HepG2 (cell line): ENCODE results near the gene VSNL1. TPM values are rescaled to one million over a fixed set of nuclear protein-coding genes. Genes with fewer than 3 reads are reported as not detected.

Experiments used
- ARID2 ChIP-seq: sonication (generic); formaldehyde crosslinking; IDR thresholded peaks from 2 replicates; pipeline ENCODE4 v1.8.1; 2022; ENCODE audit warnings: mild to moderate bottlenecking, missing genetic modification reagents, borderline replicate concordance
- ARNT ChIP-seq: fragments of 450-650 bp; IDR thresholded peaks from 2 replicates; pipeline ENCODE4 v1.6.1; 2017
- BORCS8-MEF2B ChIP-seq: sonication (generic); formaldehyde crosslinking; IDR thresholded peaks from 2 replicates; pipeline ENCODE4 v1.8.0; 2022; ENCODE audit warnings: mild to moderate bottlenecking, missing genetic modification reagents
- CAMTA2 ChIP-seq: sonication (generic); formaldehyde crosslinking; IDR thresholded peaks from 2 replicates; pipeline ENCODE4 v1.4.0; 2020; ENCODE audit warnings: mild to moderate bottlenecking, missing genetic modification reagents, borderline replicate concordance
- HMG20A ChIP-seq: IDR thresholded peaks from 2 replicates; pipeline ENCODE4 v1.6.1; 2016; ENCODE audit warnings: borderline replicate concordance
- HNRNPK ChIP-seq: fragments of 200-400 bp; formaldehyde crosslinking; IDR thresholded peaks from 2 replicates; pipeline ENCODE4 v1.6.1; 2018; ENCODE audit warnings: low read length, low read depth, moderate library complexity, mild to moderate bottlenecking; ENCODE audit not compliant: poor library complexity, severe bottlenecking
- KAT2B ChIP-seq: fragments of 150-350 bp; IDR thresholded peaks from 2 replicates; pipeline ENCODE4 v1.6.1; 2014; ENCODE audit warnings: low read depth, low read length, borderline replicate concordance
- KMT2B ChIP-seq: IDR thresholded peaks from 2 replicates; pipeline ENCODE4 v1.6.1; 2016; ENCODE audit warnings: missing genetic modification reagents, missing compliant biosample characterization
- NFRKB ChIP-seq: fragments of 450-650 bp; IDR thresholded peaks from 2 replicates; pipeline ENCODE4 v1.6.1; 2017
- NPAS2 ChIP-seq: sonication (generic); formaldehyde crosslinking; IDR thresholded peaks from 2 replicates; pipeline ENCODE4 v1.8.0; 2022; ENCODE audit warnings: mild to moderate bottlenecking, missing genetic modification reagents, borderline replicate concordance
- NRL ChIP-seq: sonication (generic); formaldehyde crosslinking; IDR thresholded peaks from 2 replicates; pipeline ENCODE4 v1.5.0; 2020; ENCODE audit warnings: missing genetic modification reagents, mild to moderate bottlenecking, moderate library complexity, borderline replicate concordance
- TCF12 ChIP-seq, 2 experiments: fragments of 450-650 bp in 1 of 2; sonication (generic) in 1 of 2; formaldehyde crosslinking in 1 of 2; IDR thresholded peaks; 2 replicates each; pipeline versions ENCODE4 v1.6.1 to v1.8.0; 2017 to 2022; ENCODE audit warnings: antibody characterized with exemption in 1 of 2, mild to moderate bottlenecking in 1 of 2, missing genetic modification reagents in 1 of 2, moderate library complexity in 1 of 2
- ZNF225 ChIP-seq: sonication (generic); formaldehyde crosslinking; IDR thresholded peaks from 2 replicates; pipeline ENCODE4 v1.4.0; 2020; ENCODE audit warnings: mild to moderate bottlenecking, missing genetic modification reagents
- ZNF326 ChIP-seq: sonication (generic); formaldehyde crosslinking; IDR thresholded peaks from 2 replicates; pipeline ENCODE4 v1.4.0; 2020; ENCODE audit warnings: missing genetic modification reagents, borderline replicate concordance
- ZNF33B ChIP-seq: sonication (generic); formaldehyde crosslinking; IDR thresholded peaks from 2 replicates; pipeline ENCODE4 v1.5.1; 2020; ENCODE audit warnings: mild to moderate bottlenecking, missing genetic modification reagents
- ZNF75D ChIP-seq: sonication (generic); formaldehyde crosslinking; IDR thresholded peaks from 2 replicates; pipeline ENCODE4 v1.8.1; 2023; ENCODE audit warnings: missing genetic modification reagents, mild to moderate bottlenecking, borderline replicate concordance
- ZNF766 ChIP-seq: sonication (generic); formaldehyde crosslinking; IDR thresholded peaks from 2 replicates; pipeline ENCODE4 v1.5.0; 2020; ENCODE audit warnings: missing genetic modification reagents, borderline replicate concordance
- ZNF777 ChIP-seq: sonication (generic); formaldehyde crosslinking; IDR thresholded peaks from 2 replicates; pipeline ENCODE4 v1.4.0; 2020; ENCODE audit warnings: missing genetic modification reagents
- polyA plus RNA-seq, 8 experiments: library from polyadenylated mRNA; depleted of rRNA in 3 of 8; stranded (reverse) in 7 of 8; unstranded in 1 of 8; fragments of >200 nt; fragmentation: Illumina TruSeq in 4 of 8; extraction: Trizol in 4 of 8; gene quantifications; 2 replicates each; pipeline versions ENCODE4 v1.2.1 to v1.2.3, GENCODE V29; 2011 to 2016; ENCODE audit warnings: low read depth in 4 of 8, missing spikeins in 1 of 8, mixed read lengths in 1 of 8; ENCODE audit not compliant: insufficient read depth in 1 of 8
- total RNA-seq, 5 experiments: library from RNA; depleted of rRNA; stranded (reverse); fragments of >200 nt; fragmentation: Illumina TruSeq; extraction: Trizol; gene quantifications; 2 replicates each; pipeline ENCODE4 v1.2.3, GENCODE V29; 2016; ENCODE audit warnings: low read depth in 1 of 5
- TF ChIP-seq, protein P1 (sequence below): sonication (generic); formaldehyde crosslinking; IDR thresholded peaks from 2 replicates; pipeline ENCODE4 v1.4.0; 2020; ENCODE audit warnings: missing genetic modification reagents, mild to moderate bottlenecking, borderline replicate concordance
- TF ChIP-seq, protein P2 (sequence below): sonication (generic); formaldehyde crosslinking; IDR thresholded peaks from 2 replicates; pipeline ENCODE4 v1.5.0; 2020; ENCODE audit warnings: missing genetic modification reagents
- TF ChIP-seq, protein P3 (sequence below): sonication (generic); formaldehyde crosslinking; IDR thresholded peaks from 2 replicates; pipeline ENCODE4 v1.9.0; 2021; ENCODE audit warnings: missing genetic modification reagents, borderline replicate concordance
- TF ChIP-seq, protein P4 (sequence below): sonication (generic); formaldehyde crosslinking; IDR thresholded peaks from 2 replicates; pipeline ENCODE4 v1.5.1; 2020; ENCODE audit warnings: missing genetic modification reagents, mild to moderate bottlenecking, borderline replicate concordance

Gene VSNL1
- total and polyA plus RNA-seq, 2 of the 13 experiments (the other 11 are each of a cell fraction or from before 2014, with no cell fraction given) = 63.2 to 95.9 TPM

DNA sequence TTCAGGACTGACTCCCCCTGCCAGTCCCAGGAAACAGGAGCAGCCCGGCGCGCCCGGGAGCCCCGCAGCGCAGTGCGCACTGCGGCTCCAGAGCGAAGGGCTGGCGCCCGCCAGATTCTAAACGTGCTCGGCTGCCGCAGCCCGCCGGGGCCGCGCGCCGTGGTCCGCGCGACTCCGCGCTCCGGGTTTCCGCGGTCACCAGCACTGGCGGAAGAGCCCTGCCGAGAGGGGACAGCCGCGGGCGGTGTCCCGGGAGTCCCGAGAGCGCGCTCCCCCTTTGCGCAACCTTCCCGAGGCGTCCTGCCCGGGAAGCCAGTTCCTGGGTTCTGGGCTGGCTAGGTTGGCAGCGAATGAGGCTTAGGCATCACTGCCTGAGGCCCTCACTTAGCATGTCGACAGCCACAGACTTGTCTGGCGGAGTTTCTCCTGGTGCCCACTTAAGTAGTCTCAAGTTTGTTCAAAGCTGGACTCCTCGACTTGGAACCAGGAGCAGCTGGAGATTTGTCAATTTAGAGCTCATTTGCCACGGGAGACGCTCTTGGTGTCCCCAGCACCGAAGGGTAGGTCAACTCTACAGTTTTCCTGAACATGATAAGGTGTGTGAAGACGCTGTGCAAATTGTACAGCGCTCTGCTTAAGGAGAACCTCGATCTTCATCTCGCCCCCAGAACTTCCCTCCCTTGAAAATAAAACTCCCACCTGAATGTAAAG lies 1.5 kb upstream of the VSNL1 start (continued):
- no peak for TF ChIP-seq TCF12 (IDR thresholded peaks at IDR 0.05)
- peak; percentile 52; the same call in 1 of the 2 replicates for TF ChIP-seq TCF12 (CRISPR knock-in tag; IDR thresholded peaks at IDR 0.05)
- no peak for TF ChIP-seq ZNF326 (CRISPR knock-in tag)
- TF ChIP-seq ZNF766 (CRISPR knock-in tag) = peak; percentile 94
- peak; percentile 88 for TF ChIP-seq BORCS8-MEF2B (CRISPR knock-in tag)
- no peak for TF ChIP-seq NPAS2 (CRISPR knock-in tag)
- TF ChIP-seq ZNF777 = peak; percentile 84
- TF ChIP-seq ARNT = no peak
- no peak for TF ChIP-seq CAMTA2 (CRISPR knock-in tag)
- peak; percentile 82; the same call in 1 of the 2 replicates for TF ChIP-seq ARID2
- TF ChIP-seq, protein P1, sequence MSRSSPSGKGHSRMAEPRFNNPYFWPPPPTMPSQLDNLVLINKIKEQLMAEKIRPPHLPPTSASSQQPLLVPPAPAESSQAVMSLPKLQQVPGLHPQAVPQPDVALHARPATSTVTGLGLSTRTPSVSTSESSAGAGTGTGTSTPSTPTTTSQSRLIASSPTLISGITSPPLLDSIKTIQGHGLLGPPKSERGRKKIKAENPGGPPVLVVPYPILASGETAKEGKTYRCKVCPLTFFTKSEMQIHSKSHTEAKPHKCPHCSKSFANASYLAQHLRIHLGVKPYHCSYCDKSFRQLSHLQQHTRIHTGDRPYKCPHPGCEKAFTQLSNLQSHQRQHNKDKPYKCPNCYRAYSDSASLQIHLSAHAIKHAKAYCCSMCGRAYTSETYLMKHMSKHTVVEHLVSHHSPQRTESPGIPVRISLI = peak; percentile 3; the same call in 1 of the 2 replicates
- no peak for TF ChIP-seq ZNF75D (CRISPR knock-in tag)
- TF ChIP-seq HNRNPK = no peak
- no peak for TF ChIP-seq NFRKB
- TF ChIP-seq, protein P2, sequence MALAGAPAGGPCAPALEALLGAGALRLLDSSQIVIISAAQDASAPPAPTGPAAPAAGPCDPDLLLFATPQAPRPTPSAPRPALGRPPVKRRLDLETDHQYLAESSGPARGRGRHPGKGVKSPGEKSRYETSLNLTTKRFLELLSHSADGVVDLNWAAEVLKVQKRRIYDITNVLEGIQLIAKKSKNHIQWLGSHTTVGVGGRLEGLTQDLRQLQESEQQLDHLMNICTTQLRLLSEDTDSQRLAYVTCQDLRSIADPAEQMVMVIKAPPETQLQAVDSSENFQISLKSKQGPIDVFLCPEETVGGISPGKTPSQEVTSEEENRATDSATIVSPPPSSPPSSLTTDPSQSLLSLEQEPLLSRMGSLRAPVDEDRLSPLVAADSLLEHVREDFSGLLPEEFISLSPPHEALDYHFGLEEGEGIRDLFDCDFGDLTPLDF (CRISPR knock-in tag) = peak; percentile 97
- TF ChIP-seq NRL (CRISPR knock-in tag) = peak; percentile 96
- no peak for TF ChIP-seq ZNF33B (CRISPR knock-in tag)
- TF ChIP-seq KAT2B = no peak
- TF ChIP-seq, protein P3, sequence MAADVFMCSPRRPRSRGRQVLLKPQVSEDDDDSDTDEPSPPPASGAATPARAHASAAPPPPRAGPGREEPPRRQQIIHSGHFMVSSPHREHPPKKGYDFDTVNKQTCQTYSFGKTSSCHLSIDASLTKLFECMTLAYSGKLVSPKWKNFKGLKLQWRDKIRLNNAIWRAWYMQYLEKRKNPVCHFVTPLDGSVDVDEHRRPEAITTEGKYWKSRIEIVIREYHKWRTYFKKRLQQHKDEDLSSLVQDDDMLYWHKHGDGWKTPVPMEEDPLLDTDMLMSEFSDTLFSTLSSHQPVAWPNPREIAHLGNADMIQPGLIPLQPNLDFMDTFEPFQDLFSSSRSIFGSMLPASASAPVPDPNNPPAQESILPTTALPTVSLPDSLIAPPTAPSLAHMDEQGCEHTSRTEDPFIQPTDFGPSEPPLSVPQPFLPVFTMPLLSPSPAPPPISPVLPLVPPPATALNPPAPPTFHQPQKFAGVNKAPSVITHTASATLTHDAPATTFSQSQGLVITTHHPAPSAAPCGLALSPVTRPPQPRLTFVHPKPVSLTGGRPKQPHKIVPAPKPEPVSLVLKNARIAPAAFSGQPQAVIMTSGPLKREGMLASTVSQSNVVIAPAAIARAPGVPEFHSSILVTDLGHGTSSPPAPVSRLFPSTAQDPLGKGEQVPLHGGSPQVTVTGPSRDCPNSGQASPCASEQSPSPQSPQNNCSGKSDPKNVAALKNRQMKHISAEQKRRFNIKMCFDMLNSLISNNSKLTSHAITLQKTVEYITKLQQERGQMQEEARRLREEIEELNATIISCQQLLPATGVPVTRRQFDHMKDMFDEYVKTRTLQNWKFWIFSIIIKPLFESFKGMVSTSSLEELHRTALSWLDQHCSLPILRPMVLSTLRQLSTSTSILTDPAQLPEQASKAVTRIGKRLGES (CRISPR knock-in tag) = 0 out of 2 replicates have a peak, but pooled peaks have one; percentile 75
- peak; percentile 89 for TF ChIP-seq ZNF225 (CRISPR knock-in tag)
- TF ChIP-seq, protein P4, sequence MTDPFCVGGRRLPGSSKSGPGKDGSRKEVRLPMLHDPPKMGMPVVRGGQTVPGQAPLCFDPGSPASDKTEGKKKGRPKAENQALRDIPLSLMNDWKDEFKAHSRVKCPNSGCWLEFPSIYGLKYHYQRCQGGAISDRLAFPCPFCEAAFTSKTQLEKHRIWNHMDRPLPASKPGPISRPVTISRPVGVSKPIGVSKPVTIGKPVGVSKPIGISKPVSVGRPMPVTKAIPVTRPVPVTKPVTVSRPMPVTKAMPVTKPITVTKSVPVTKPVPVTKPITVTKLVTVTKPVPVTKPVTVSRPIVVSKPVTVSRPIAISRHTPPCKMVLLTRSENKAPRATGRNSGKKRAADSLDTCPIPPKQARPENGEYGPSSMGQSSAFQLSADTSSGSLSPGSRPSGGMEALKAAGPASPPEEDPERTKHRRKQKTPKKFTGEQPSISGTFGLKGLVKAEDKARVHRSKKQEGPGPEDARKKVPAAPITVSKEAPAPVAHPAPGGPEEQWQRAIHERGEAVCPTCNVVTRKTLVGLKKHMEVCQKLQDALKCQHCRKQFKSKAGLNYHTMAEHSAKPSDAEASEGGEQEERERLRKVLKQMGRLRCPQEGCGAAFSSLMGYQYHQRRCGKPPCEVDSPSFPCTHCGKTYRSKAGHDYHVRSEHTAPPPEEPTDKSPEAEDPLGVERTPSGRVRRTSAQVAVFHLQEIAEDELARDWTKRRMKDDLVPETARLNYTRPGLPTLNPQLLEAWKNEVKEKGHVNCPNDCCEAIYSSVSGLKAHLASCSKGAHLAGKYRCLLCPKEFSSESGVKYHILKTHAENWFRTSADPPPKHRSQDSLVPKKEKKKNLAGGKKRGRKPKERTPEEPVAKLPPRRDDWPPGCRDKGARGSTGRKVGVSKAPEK (CRISPR knock-in tag) = peak; percentile 59
- peak; percentile 30; the same call in 1 of the 2 replicates for TF ChIP-seq HMG20A (CRISPR knock-in tag)
- peak; percentile 90 for TF ChIP-seq KMT2B
